Activated T-cell treated with anti-CD3 and anti-CD28 coated beads for 48 hours (primary cell): ENCODE data around the gene SPCS3.
A peak's percentile ranks its signal among the peaks of the same experiment; 100 is the strongest.
"Not testable (repeated sequence)": the region's sequence is repeated elsewhere in the genome, so short reads cannot be mapped to it uniquely, and the experiment has no call there.

Source experiments
- DNase-seq: peaks from one replicate; pipeline ENCODE4 v3.0.0-alpha.2; 2020; ENCODE audit warnings: low read depth

The SPCS3 gene

DNA sequence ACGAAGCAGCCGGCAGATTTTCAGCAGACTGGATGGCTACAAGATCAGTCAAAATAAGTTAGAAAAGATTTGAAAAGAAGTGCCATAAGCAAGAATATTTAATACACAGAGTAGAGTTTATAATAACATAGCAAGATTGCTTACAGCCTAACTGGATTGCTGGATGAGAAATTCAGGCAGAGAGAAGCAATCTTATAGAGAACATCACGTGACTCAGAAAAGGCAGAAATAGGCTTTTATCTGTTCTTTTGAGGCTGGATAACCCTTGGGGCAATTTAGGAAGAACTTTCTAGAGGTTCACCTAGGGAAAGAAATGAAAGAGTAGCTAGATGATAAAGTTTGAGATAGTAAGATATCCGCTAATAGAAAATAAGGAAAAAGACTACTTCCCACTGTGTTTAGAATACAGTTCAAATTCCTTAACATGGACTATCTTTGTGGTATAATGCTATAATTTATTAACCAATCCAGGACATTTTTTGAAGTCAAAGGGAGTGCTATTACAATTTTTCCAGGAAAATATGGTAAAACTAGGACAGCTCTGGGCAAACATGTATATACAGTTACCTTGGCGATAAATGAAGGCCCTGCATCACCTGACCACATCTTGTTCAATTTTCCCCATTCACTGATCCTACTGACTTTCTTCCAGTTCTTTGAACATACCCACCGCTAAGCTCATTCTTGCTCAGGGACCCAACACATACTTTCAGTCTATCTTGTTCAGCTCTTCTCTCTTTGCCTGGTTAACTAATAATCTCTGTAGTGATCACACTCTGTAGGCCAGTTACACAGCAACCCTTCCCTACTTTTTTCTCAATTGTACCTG, 12.7 kb upstream of the SPCS3 start:
- no peak for DNase-seq

DNA sequence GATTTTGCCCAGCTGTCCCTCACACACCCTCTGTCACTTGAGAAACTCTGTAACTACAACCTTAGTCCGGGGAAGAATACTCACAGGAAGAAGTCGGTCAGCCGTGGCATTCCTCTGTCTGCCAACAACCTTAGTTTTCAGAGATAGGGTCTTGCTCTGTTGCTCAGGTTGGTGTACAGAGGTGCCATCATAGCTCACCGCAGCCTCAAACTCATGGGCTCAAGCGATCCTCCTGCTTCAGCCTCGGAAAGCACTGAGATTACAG, 12.2 kb upstream of the SPCS3 start:
- no peak for DNase-seq

- no peak for DNase-seq
These were observed 11.3 kb upstream of the SPCS3 start for GRCh38 chr4:176308441-176308840.

DNA sequence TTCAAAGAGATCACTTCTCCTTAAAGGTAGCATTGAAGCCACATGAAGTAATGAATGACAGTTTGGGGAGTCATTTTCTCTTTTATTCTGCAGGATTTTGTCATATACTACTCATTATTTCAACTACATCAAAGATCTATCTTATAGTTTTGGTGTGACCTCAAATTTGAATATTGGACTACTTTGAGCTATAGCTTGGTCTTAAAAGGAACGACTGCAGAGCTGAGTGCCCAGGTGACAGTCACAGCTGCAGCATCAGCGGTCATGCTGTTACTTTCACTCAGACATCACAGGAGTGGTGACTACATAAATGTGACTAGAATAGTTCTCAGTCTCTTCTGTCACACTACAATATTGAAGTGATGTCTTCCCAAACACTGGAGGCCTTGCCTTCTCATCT, 10.7 kb upstream of the SPCS3 start:
- DNase-seq = no peak

DNA sequence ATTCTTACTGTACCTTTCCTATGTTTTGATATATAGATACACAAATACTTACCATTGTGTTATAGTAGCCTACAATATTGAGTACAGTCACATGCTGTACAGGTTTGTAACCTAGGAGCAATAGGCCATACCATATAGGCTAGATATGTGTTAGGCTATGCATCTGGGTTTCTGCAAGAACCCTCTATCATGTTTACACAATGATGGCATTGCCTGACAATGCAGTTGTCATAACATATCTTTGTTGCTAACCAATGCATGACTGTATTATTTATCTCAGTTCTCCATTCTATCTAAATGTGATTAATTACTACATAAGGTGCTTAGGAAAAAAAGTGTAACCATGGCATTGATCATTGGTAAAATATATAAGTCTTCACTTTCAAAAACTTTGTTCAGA, 10.0 kb upstream of the SPCS3 start:
- DNase-seq = no peak

DNA sequence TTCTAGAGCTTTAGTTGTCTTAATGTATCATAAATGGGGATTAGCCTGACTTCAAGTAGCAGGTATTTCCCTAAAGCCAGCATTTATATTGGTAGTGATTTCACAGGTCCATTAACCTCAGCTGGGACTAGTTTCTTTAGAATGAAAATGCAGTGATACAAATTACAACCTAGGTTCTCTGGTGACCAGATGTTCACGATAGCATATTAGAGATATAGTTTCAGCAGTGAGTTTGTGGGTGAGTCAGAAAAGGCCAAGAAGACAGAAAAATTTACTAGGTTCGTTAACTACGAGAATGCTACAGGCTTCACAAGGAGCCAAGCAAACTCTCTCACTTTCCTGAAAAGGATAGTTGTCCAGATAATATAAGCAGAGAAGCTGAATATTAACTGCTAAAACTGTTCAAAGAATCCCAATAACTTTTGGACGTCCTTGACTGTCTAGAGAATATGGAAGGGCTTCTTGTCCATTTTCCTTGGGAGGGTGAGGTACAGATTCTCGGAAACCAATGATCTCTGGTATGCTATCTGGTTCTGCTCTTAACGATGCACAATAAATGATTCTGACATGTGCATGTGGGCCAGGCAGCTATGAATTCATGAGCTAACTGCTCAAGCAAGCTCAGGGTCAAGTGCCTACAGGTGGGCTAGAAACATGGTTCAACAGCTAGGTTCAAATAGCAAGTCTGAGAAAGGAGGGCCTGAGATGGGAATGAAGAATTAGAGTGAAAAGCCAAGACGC, 6.0 kb upstream of the SPCS3 start:
- DNase-seq = no peak

- DNase-seq = no peak
These were observed 539 bp upstream of the SPCS3 start for GRCh38 chr4:176319151-176319703.

DNA sequence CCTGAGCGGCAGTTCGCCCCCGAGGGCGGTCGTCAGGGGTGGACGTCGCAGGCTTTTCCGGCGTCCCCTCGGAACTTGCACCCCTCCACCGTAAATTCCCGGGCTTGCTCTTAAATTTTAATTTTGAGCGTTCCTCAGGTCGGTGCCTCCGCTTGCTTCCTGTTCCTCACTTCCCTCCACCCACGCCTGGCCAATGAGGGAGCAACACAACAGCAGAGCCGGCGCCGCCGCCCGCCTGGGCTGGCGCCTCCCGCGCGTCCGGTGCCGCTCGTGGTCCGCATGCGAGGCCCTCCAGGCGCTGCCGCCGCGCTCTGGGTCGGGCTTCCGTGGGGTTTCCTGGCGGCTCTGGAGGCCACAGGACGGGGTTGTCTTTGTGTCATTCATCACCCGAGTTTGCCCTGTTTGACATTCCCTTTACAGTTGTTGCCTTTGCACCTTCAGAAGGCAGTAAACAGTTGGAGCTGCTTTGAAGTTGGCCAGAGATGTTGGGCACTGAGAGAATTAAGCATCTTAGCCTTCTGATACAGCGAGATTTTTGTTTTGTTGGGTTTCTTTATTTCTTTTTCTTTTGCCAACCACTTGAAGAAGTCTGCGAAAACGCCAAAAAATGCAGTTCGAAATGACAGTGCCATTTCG, 692 bp downstream of the SPCS3 start:
- peak; percentile 86 for DNase-seq

DNA sequence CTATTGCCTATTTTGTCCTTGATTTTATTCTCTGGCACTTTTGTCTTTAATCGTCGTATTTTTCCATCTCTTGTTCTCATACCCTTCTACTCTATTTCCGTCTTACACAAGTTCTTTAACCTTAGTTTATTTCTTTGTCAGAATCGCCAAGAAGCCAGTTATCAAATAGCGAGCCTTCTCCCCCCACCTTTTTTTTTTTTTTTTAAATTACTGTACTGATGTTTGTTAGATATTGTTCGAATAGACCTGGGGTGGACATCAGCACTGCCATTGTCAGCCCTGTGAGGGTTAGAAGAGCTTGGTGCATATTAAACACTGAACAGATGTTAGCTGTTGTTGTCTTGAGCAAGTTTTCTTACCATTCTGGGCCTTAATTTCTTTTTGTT, 1.2 kb downstream of the SPCS3 start:
- no peak for DNase-seq

DNA sequence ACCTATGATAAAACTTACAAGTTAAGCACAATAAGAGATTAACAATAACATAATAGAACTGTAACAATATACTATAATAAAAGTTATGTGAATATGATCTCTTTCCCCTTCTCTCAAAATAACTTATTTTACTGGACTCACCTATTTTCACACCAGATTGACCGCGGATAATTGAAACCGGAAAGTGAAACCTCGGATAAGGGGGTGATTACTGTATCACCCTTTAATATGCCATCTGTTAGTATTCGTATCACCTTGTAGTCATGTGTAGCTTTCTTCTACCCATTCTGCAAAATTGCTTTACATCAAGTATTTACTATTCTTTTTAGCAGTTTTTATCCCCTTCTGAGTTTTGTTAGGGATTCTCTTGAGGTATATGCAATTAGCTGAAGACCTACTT, 1.8 kb downstream of the SPCS3 start:
- no peak for DNase-seq

- DNase-seq = no peak
These were observed 3.9 kb downstream of the SPCS3 start for GRCh38 chr4:176323511-176324160.

DNA sequence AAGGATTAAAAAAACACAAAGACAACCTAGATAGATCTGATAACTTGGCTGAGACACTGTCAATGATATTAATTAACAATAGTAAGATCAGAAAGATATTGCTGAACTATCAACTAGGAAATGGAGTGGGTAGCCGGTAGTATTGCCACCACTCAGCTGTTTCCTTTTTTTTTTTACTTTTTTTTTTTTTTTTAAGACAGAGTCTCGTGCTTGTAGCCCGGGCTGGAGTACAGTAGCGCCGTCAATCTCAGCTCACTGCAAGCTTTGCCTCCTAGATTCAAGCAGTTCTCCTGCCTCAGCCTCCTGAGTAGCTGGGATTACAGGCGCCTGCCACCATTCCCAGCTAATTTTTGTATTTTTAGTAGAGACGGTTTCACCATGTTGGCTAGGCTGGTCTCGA, 5.1 kb downstream of the SPCS3 start:
- not testable (repeated sequence) for DNase-seq

- no peak for DNase-seq
These were observed 13.3 kb downstream of the SPCS3 start for GRCh38 chr4:176333076-176333475.

DNA sequence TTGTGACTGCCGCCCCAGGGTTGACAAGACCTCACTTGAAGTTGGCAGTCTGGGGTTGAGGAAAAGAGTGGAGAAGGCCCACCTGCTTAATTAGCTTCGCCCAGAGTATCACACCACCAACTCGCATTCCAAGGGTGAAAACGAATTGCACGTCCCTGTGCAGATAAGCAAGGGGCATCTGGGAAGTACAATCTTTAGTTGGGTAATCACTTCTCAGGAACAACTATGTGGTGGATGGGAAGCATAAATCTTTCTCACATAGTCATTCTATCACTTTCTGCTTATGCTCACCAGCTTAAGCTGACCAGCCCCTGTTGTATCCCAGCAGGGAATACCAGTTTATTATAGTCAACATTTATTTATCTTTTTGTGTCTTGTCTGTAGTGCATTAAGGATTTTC, 14.3 kb downstream of the SPCS3 start:
- DNase-seq = no peak

GRCh38 chr4:176335421-176335820, 15.7 kb downstream of the SPCS3 start:
- DNase-seq = no peak

DNA sequence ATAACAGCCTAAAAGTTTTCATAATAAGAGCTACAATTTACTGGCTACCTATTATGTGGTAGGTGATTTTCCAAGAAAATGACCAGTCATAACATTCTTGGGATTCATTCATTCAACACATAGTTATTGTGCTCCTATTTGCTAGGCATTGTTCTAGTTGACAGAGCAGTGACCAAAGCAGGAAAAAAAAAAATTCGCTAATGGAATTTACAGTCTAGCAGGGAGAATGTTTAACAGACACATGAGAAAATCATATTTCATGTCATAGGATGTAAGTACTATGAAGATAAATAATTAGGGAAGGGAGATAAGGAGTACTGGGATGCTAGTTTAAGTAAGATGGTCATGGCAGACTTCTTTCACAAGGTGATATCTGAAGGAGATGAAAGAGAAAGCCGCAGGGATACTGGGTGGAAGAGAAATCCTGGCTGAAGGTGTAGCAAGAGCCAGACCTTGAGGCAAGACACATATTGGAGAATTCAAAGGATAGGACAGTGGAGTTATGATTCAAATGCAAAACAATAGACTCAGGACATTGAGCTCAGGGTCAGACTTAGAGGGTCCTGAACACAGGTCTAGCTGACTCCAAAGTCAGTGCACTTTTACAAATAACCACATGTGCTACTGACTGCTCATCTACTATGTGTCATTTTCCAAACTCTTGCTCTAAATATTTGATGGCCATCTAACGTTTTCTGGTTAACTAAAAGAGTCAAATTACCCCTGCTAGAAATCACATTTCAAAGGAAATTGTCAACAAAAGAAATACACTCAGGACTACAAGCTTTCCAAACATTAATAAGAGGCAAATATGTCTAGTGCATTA, 20.4 kb downstream of the SPCS3 start:
- DNase-seq = no peak

DNA sequence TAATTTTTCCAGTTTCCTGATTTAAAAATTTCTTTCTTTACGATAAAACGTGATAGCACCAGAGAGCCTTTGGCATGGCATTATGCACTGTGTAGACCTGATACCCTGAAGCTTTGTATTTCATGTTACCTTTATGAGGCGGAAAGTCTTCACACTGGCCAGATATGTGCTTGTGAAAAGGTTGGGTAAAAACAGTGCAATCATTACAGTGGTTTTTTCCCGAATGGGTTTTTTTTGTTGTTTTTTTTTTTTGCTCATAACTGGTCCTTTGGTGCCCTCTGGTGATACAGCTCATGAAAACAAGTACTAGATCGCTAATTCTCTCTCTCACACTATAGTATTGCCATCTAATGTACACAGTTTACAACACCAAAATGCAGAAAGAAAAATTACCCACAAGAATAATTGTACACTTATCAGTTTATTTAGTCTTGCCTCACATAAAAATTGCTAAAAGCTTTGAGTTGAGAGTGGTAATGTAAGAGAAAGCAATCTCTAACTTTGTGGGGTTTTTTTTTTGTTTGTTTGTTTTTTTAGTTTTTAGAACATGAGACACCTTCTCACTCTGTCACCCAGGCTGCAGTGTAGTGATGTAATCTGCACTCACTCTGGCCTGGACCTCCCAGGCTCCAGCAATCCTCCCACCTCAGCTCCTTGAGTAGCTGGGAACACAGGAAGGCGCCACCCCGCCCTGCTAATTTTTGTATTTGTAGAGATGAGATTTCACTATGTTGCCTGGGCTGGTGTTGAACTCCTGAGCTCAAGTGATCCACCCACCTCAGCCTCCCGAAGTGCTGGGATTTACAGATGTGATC, 21.3 kb downstream of the SPCS3 start:
- DNase-seq = no peak

- DNase-seq = no peak
These were observed 22.6 kb downstream of the SPCS3 start for GRCh38 chr4:176342384-176342783.

DNA sequence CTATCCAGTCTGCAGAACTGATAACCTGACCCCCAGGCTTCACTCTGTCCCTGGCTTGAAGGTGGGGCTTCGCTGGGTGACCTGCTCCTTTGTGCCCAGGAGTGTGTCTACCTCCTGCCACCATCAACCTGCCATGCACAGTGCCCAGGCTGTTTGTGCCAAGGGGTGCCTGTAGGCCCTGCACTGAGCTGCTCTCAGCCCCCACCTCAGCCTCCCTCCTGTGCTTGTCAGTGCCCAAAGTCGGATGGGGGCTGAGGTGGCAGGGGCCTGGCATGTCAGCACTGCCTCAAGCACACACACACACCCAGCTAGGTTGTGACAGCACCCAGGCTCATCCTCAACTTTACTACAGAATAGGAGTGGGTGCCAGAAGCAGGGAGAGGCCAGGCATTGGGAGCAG, 23.5 kb downstream of the SPCS3 start:
- DNase-seq = no peak

GRCh38 chr4:176345346-176345745, 25.6 kb downstream of the SPCS3 start:
- DNase-seq = not testable (repeated sequence)

- not testable (repeated sequence) for DNase-seq
These were observed 27.1 kb downstream of the SPCS3 start for GRCh38 chr4:176346836-176347235.
